HEK293 (cell line): ENCODE data around the gene MRPL48.

Source experiments
- CTCF ChIP-seq: fragments of 450-650 bp; formaldehyde crosslinking; IDR thresholded peaks from 2 replicates; pipeline ENCODE4 v1.5.1; 2016; ENCODE audit warnings: missing biosample characterization, missing genetic modification characterization
- KLF7 ChIP-seq: fragments of 450-650 bp; formaldehyde crosslinking; IDR thresholded peaks from 2 replicates; pipeline ENCODE4 v1.5.1; 2016; ENCODE audit warnings: missing biosample characterization, missing genetic modification characterization, borderline replicate concordance
- MYNN ChIP-seq: fragments of 450-650 bp; formaldehyde crosslinking; IDR thresholded peaks from 2 replicates; pipeline ENCODE4 v1.5.1; 2016; ENCODE audit warnings: missing biosample characterization, missing genetic modification characterization, borderline replicate concordance
- YY1 ChIP-seq: fragments of 450-650 bp; formaldehyde crosslinking; IDR thresholded peaks from 2 replicates; pipeline ENCODE4 v1.5.1; 2018; ENCODE audit warnings: missing biosample characterization, missing genetic modification characterization
- ZNF221 ChIP-seq: fragments of 450-650 bp; formaldehyde crosslinking; IDR thresholded peaks from 2 replicates; pipeline ENCODE4 v1.5.1; 2017; ENCODE audit warnings: missing biosample characterization, missing genetic modification characterization, borderline replicate concordance
- ZNF239 ChIP-seq: fragments of 450-650 bp; formaldehyde crosslinking; IDR thresholded peaks from 2 replicates; pipeline ENCODE4 v1.5.1; 2016; ENCODE audit warnings: missing biosample characterization, missing genetic modification characterization
- ZNF529 ChIP-seq: fragments of 450-650 bp; formaldehyde crosslinking; IDR thresholded peaks from 2 replicates; pipeline ENCODE4 v1.5.1; 2017; ENCODE audit warnings: missing genetic modification characterization, missing biosample characterization; ENCODE audit not compliant: insufficient replicate concordance
- ZNF549 ChIP-seq: fragments of 450-650 bp; IDR thresholded peaks from 2 replicates; pipeline ENCODE4 v1.5.1; 2018; ENCODE audit warnings: missing biosample characterization, missing genetic modification characterization, mild to moderate bottlenecking, inconsistent platforms, moderate library complexity
- ZNF830 ChIP-seq: fragments of 450-650 bp; IDR thresholded peaks from 2 replicates; pipeline ENCODE4 v1.5.0; 2018; ENCODE audit warnings: missing biosample characterization, missing genetic modification characterization, low read depth, mild to moderate bottlenecking, moderate library complexity
- ZSCAN5A ChIP-seq: fragments of 450-650 bp; formaldehyde crosslinking; IDR thresholded peaks from 2 replicates; pipeline ENCODE4 v1.5.1; 2016; ENCODE audit warnings: missing biosample characterization, missing genetic modification characterization
- TF ChIP-seq, protein P1 (sequence below): sonication (generic); formaldehyde crosslinking; IDR thresholded peaks from 2 replicates; pipeline ENCODE4 v1.8.1; 2022; ENCODE audit warnings: mild to moderate bottlenecking, moderate library complexity, missing genetic modification reagents

DNA sequence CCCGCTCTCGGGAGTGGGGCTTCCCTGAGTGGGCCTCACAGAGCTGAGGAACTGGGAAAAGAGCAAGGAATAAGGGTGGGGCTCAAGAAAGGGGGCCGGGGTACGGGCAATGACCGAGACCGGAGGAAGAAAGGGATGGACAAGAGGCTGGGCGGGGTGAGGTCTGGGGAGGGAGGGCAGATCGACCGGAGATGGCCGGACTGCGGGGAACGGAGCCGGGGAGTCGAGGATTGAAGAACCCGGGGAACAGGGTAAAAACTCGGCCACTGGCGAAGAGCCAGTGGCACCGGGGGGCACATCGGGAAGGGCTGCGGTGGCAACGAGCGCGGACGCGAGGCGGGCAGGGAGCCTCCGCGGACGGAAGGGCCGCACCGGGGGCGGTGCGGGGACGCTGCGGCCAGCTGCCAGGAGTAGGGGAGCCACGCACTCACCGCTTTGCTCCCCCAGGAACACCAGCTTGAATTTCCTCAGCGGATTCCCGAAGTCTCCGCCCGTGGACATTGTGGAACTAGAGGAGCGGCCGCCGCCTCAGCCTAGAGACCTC, 27.5 kb upstream of the MRPL48 start:
- TF ChIP-seq ZNF529 (tag by site-specific recombination), result no peak
- no peak for TF ChIP-seq ZSCAN5A
- TF ChIP-seq ZNF549 (tag by site-specific recombination), result no peak
- TF ChIP-seq ZNF830, result no peak
- no peak for TF ChIP-seq MYNN
- TF ChIP-seq, protein P1, sequence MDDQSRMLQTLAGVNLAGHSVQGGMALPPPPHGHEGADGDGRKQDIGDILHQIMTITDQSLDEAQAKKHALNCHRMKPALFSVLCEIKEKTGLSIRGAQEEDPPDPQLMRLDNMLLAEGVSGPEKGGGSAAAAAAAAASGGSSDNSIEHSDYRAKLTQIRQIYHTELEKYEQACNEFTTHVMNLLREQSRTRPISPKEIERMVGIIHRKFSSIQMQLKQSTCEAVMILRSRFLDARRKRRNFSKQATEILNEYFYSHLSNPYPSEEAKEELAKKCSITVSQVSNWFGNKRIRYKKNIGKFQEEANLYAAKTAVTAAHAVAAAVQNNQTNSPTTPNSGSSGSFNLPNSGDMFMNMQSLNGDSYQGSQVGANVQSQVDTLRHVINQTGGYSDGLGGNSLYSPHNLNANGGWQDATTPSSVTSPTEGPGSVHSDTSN (CRISPR knock-in tag), result no peak
- no peak for TF ChIP-seq CTCF (tag by site-specific recombination)
- TF ChIP-seq ZNF239 (tag by site-specific recombination), result no peak
- no peak for TF ChIP-seq ZNF221 (tag by site-specific recombination)
- TF ChIP-seq YY1 (tag by site-specific recombination), result no peak
- no peak; the same call in 1 of the 2 replicates for TF ChIP-seq KLF7 (tag by site-specific recombination)
